ENCODE results near the gene PLD1.

PLD1 gene

GRCh38 chr3:171809611-171809860, 747 bp downstream of the PLD1 start:
- Histone ChIP-seq H3K4ac (ENCODE audit: low read depth, low read length) (no peak overlapping the region), H2BK120ac (ENCODE audit: low read depth, low read length) (no peak overlapping the region), H3K9ac (ENCODE audit: low read length) (peak overlapping the region; percentile 71), H2AK5ac (ENCODE audit: low read length) (no peak overlapping the region), H4K5ac (ENCODE audit: low read length) (no peak overlapping the region), H4K8ac (ENCODE audit: low read depth, low read length) (no peak overlapping the region), H3K79me1 (ENCODE audit: low read length) (no peaks in the 10 kb centered on the region), H3K4me2 (ENCODE audit: low read length) (peak overlapping the region; percentile 98), H2BK15ac (replicated peaks; ENCODE audit: low read depth) (no peak overlapping the region), H3K27me3 (ENCODE audit: insufficient read depth, low read length, poor library complexity) (peaks cover 2% of the 10 kb centered on the region), H3K18ac (ENCODE audit: low read length) (no peak overlapping the region), H3K23ac (ENCODE audit: low read length) (no peak overlapping the region), H3K27ac (ENCODE audit: low read depth, low read length) (no peak overlapping the region), H2BK5ac (ENCODE audit: low read length) (no peak overlapping the region), H3K56ac (ENCODE audit: low read length) (peak overlapping the region; percentile 90), H3K36me3 (ENCODE audit: control insufficient read depth, insufficient read depth, low read length) (no peaks in the 10 kb centered on the region), H3K79me2 (ENCODE audit: control insufficient read depth, insufficient read depth, low read length) (no peaks in the 10 kb centered on the region), H3K4me3 (ENCODE audit: low read length) (peak overlapping the region; percentile 66), H3K4me1 (ENCODE audit: control insufficient read depth, low read depth, low read length) (peaks cover 6% of the 10 kb centered on the region)
- peak; percentile 38 for DNase-seq
- no CpG with 5 or more reads among the region's 11 CpGs for WGBS (ENCODE audit: extremely low coverage, insufficient coverage, low lambda C conversion rate)

- Histone ChIP-seq H3K4me2 (ENCODE audit: low read length) (no peak overlapping the region), H3K4ac (ENCODE audit: low read depth, low read length) (no peak overlapping the region), H2BK120ac (ENCODE audit: low read depth, low read length) (no peak overlapping the region), H3K4me3 (ENCODE audit: low read length) (no peak overlapping the region), H4K5ac (ENCODE audit: low read length) (no peak overlapping the region), H3K4me1 (ENCODE audit: control insufficient read depth, low read depth, low read length) (peaks cover 6% of the 10 kb centered on the region), H2BK15ac (replicated peaks; ENCODE audit: low read depth) (no peak overlapping the region), H3K36me3 (ENCODE audit: control insufficient read depth, insufficient read depth, low read length) (no peaks in the 10 kb centered on the region), H3K56ac (ENCODE audit: low read length) (no peak overlapping the region), H2AK5ac (ENCODE audit: low read length) (no peak overlapping the region), H3K79me2 (ENCODE audit: control insufficient read depth, insufficient read depth, low read length) (no peaks in the 10 kb centered on the region), H3K23ac (ENCODE audit: low read length) (no peak overlapping the region), H2BK5ac (ENCODE audit: low read length) (no peak overlapping the region), H3K27ac (ENCODE audit: low read depth, low read length) (no peak overlapping the region), H3K27me3 (ENCODE audit: insufficient read depth, low read length, poor library complexity) (peaks cover 2% of the 10 kb centered on the region), H3K18ac (ENCODE audit: low read length) (no peak overlapping the region), H3K9ac (ENCODE audit: low read length) (no peak overlapping the region), H3K79me1 (ENCODE audit: low read length) (no peaks in the 10 kb centered on the region), H4K8ac (ENCODE audit: low read depth, low read length) (no peak overlapping the region)
- DNase-seq = no peak
- WGBS (ENCODE audit: extremely low coverage, insufficient coverage, low lambda C conversion rate) = no CpG with 5 or more reads among the region's 6 CpGs
Observed at GRCh38 chr3:171807806-171808205, 2.5 kb downstream of the PLD1 start.

GRCh38 chr3:171807129-171807675, 3.1 kb downstream of the PLD1 start:
- H3K56ac ChIP-seq (ENCODE audit: low read length) = no peak overlapping the region
- no peaks in the 10 kb centered on the region for H3K79me1 ChIP-seq (ENCODE audit: low read length)
- H4K5ac ChIP-seq (ENCODE audit: low read length) = no peak overlapping the region
- DNase-seq = no peak
- no peak overlapping the region for H3K4ac ChIP-seq (ENCODE audit: low read depth, low read length)
- no peaks in the 10 kb centered on the region for H3K79me2 ChIP-seq (ENCODE audit: control insufficient read depth, insufficient read depth, low read length)
- H3K4me1 ChIP-seq (ENCODE audit: control insufficient read depth, low read depth, low read length) = peaks cover 6% of the 10 kb centered on the region
- no peak overlapping the region for H2AK5ac ChIP-seq (ENCODE audit: low read length)
- WGBS (ENCODE audit: extremely low coverage, insufficient coverage, low lambda C conversion rate) = no CpG with 5 or more reads among the region's 7 CpGs
- no peak overlapping the region for H2BK120ac ChIP-seq (ENCODE audit: low read depth, low read length)
- H3K18ac ChIP-seq (ENCODE audit: low read length) = no peak overlapping the region
- H2BK5ac ChIP-seq (ENCODE audit: low read length) = no peak overlapping the region
- no peak overlapping the region for H3K4me3 ChIP-seq (ENCODE audit: low read length)
- H4K8ac ChIP-seq (ENCODE audit: low read depth, low read length) = no peak overlapping the region
- peaks cover 2% of the 10 kb centered on the region for H3K27me3 ChIP-seq (ENCODE audit: insufficient read depth, low read length, poor library complexity)
- no peak overlapping the region for H3K27ac ChIP-seq (ENCODE audit: low read depth, low read length)
- H3K9ac ChIP-seq (ENCODE audit: low read length) = no peak overlapping the region
- no peak overlapping the region for H2BK15ac ChIP-seq (replicated peaks; ENCODE audit: low read depth)
- H3K36me3 ChIP-seq (ENCODE audit: control insufficient read depth, insufficient read depth, low read length) = no peaks in the 10 kb centered on the region
- H3K4me2 ChIP-seq (ENCODE audit: low read length) = no peak overlapping the region
- H3K23ac ChIP-seq (ENCODE audit: low read length) = no peak overlapping the region

GRCh38 chr3:171806200-171807128, 3.8 kb downstream of the PLD1 start:
- no peak overlapping the region for H3K23ac ChIP-seq (ENCODE audit: low read length)
- H4K5ac ChIP-seq (ENCODE audit: low read length) = no peak overlapping the region
- no peak overlapping the region for H3K4me3 ChIP-seq (ENCODE audit: low read length)
- no peak overlapping the region for H3K4me2 ChIP-seq (ENCODE audit: low read length)
- H3K36me3 ChIP-seq (ENCODE audit: control insufficient read depth, insufficient read depth, low read length) = no peaks in the 10 kb centered on the region
- no peak overlapping the region for H3K4ac ChIP-seq (ENCODE audit: low read depth, low read length)
- WGBS (ENCODE audit: extremely low coverage, insufficient coverage, low lambda C conversion rate) = no CpG with 5 or more reads among the region's 5 CpGs
- H2BK120ac ChIP-seq (ENCODE audit: low read depth, low read length) = no peak overlapping the region
- H3K56ac ChIP-seq (ENCODE audit: low read length) = no peak overlapping the region
- H2BK15ac ChIP-seq (replicated peaks; ENCODE audit: low read depth) = no peak overlapping the region
- no peak for DNase-seq
- no peak overlapping the region for H2AK5ac ChIP-seq (ENCODE audit: low read length)
- H3K18ac ChIP-seq (ENCODE audit: low read length) = no peak overlapping the region
- no peak overlapping the region for H2BK5ac ChIP-seq (ENCODE audit: low read length)
- no peaks in the 10 kb centered on the region for H3K79me1 ChIP-seq (ENCODE audit: low read length)
- no peak overlapping the region for H3K27ac ChIP-seq (ENCODE audit: low read depth, low read length)
- H3K4me1 ChIP-seq (ENCODE audit: control insufficient read depth, low read depth, low read length) = peaks cover 6% of the 10 kb centered on the region
- no peak overlapping the region for H3K9ac ChIP-seq (ENCODE audit: low read length)
- H4K8ac ChIP-seq (ENCODE audit: low read depth, low read length) = no peak overlapping the region
- peaks cover 2% of the 10 kb centered on the region for H3K27me3 ChIP-seq (ENCODE audit: insufficient read depth, low read length, poor library complexity)
- no peaks in the 10 kb centered on the region for H3K79me2 ChIP-seq (ENCODE audit: control insufficient read depth, insufficient read depth, low read length)

GRCh38 chr3:171805687-171806086, 4.6 kb downstream of the PLD1 start:
- H2BK15ac ChIP-seq (replicated peaks; ENCODE audit: low read depth) = no peak overlapping the region
- H2BK5ac ChIP-seq (ENCODE audit: low read length) = no peak overlapping the region
- no peaks in the 10 kb centered on the region for H3K27me3 ChIP-seq (ENCODE audit: insufficient read depth, low read length, poor library complexity)
- no peaks in the 10 kb centered on the region for H3K79me1 ChIP-seq (ENCODE audit: low read length)
- H4K5ac ChIP-seq (ENCODE audit: low read length) = no peak overlapping the region
- no peak overlapping the region for H3K56ac ChIP-seq (ENCODE audit: low read length)
- H2BK120ac ChIP-seq (ENCODE audit: low read depth, low read length) = no peak overlapping the region
- no peak overlapping the region for H3K27ac ChIP-seq (ENCODE audit: low read depth, low read length)
- no peak overlapping the region for H2AK5ac ChIP-seq (ENCODE audit: low read length)
- H3K4me1 ChIP-seq (ENCODE audit: control insufficient read depth, low read depth, low read length) = peaks cover under 1% of the 10 kb centered on the region
- no peaks in the 10 kb centered on the region for H3K36me3 ChIP-seq (ENCODE audit: control insufficient read depth, insufficient read depth, low read length)
- WGBS (ENCODE audit: extremely low coverage, insufficient coverage, low lambda C conversion rate) = no CpG with 5 or more reads among the region's 3 CpGs
- no peak for DNase-seq
- H3K4ac ChIP-seq (ENCODE audit: low read depth, low read length) = no peak overlapping the region
- no peak overlapping the region for H3K4me2 ChIP-seq (ENCODE audit: low read length)
- H3K79me2 ChIP-seq (ENCODE audit: control insufficient read depth, insufficient read depth, low read length) = no peaks in the 10 kb centered on the region
- H3K18ac ChIP-seq (ENCODE audit: low read length) = no peak overlapping the region
- H3K9ac ChIP-seq (ENCODE audit: low read length) = no peak overlapping the region
- no peak overlapping the region for H4K8ac ChIP-seq (ENCODE audit: low read depth, low read length)
- H3K23ac ChIP-seq (ENCODE audit: low read length) = no peak overlapping the region
- no peak overlapping the region for H3K4me3 ChIP-seq (ENCODE audit: low read length)

All from mesendoderm (in vitro differentiated cells).